ENCODE results near the gene UNC13A. TPM values are rescaled to one million over a fixed set of nuclear protein-coding genes. Genes with fewer than 3 reads are reported as not detected.

Gene UNC13A
- total and polyA plus RNA-seq, 2 of the 8 experiments (the other 6 are each of a cell fraction or from before 2014, with no cell fraction given) = 13.1 to 47.6 TPM

DNA sequence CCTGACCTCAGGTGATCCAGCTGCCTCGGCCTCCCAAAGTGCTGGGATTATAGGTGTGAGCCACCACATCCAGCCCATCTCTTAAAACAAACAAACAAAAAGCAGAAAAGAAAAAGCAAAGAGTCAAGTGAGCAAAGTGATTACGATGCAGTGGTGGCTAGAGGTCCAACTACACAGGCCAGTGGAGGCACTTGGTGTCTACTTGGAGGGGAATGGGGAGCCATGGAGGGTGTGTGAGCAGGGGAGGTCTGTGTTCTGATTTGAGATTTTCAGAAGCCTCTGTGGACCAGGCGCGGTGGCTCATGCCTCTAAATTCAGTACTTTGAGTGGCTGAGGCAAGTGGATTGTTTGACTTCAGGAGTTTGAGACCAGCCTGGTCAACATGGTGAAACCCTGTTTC lies 126.1 kb downstream of the UNC13A start:
- no peak overlapping the region for H2BK120ac ChIP-seq (replicated peaks; ENCODE audit: low read depth, low read length)
- no peak overlapping the region for H4K5ac ChIP-seq (ENCODE audit: insufficient read length, low read depth, low read length)
- peaks cover 2 to 3% of the 10 kb centered on the region in 2 experiments for H4K20me1 ChIP-seq (replicated peaks in 1 of 2; ENCODE audit: control insufficient read depth in 1 of 2, insufficient read depth in 2 of 2, low read length in 2 of 2)
- POLR2A ChIA-PET (ENCODE audit: partially characterized antibody) = interaction anchor here (0.6 kb wide), 1 partner anchor 69 kb away, joined by 3 read pairs; no protein-coding TSS in a partner anchor
- no peaks in the 10 kb centered on the region for H3K79me1 ChIP-seq (ENCODE audit: low read depth, low read length)
- H3K14ac ChIP-seq (ENCODE audit: insufficient read length) = no peak overlapping the region
- H3K23me2 ChIP-seq (ENCODE audit: low read depth, low read length) = no peaks in the 10 kb centered on the region
- H4K91ac ChIP-seq (replicated peaks; ENCODE audit: insufficient read length, low read length) = no peak overlapping the region
- no peak overlapping the region for H3K4me3 ChIP-seq (ENCODE audit: extremely low read depth in 1 of 4, insufficient read depth in 2 of 4, low read depth in 3 of 4, low read length in 4 of 4)
- H3K18ac ChIP-seq (ENCODE audit: extremely low read depth, low read length) = no peak overlapping the region
- H3K79me2 ChIP-seq (ENCODE audit: control insufficient read depth in 1 of 2, insufficient read depth in 2 of 2, low read length in 2 of 2) = no peaks in the 10 kb centered on the region
- H2BK20ac ChIP-seq (ENCODE audit: low read length) = no peak overlapping the region
- H3K23ac ChIP-seq (ENCODE audit: insufficient read length) = no peak overlapping the region
- no peak overlapping the region for H2AK5ac ChIP-seq (ENCODE audit: low read depth, low read length)
- H3K4me1 ChIP-seq (replicated peaks in 1 of 4; ENCODE audit: control insufficient read depth in 3 of 4, insufficient read depth in 4 of 4, low read length in 3 of 4) = no peaks in the 10 kb centered on the region
- 97% methylated on average over 4 of the region's 4 CpGs; no CpG with 5 or more reads in 1 of the 2 experiments for WGBS, 2 experiments (ENCODE audit: extremely low coverage in 1 of 2, insufficient coverage in 1 of 2, insufficient read length in 1 of 2, insufficient replicate concordance in 2 of 2, low coverage in 1 of 2, low lambda C conversion rate in 2 of 2, missing lambda C conversion rate in 1 of 2)
- H3K4ac ChIP-seq (replicated peaks; ENCODE audit: insufficient read length, low read depth, low read length) = no peak overlapping the region
- H3K4me2 ChIP-seq (ENCODE audit: insufficient read depth in 1 of 2, low read depth in 2 of 2, low read length in 2 of 2) = no peak overlapping the region
- no peaks in the 10 kb centered on the region for H3K9me3 ChIP-seq (ENCODE audit: insufficient read depth in 2 of 2, low read depth in 1 of 2, low read length in 1 of 2)
- FAIRE-seq (no peak), DNase-seq (ENCODE audit: low read depth in 1 of 2, low spot score in 2 of 2) (no peak)
- no peak overlapping the region for H2BK12ac ChIP-seq (ENCODE audit: low read depth, low read length)
- H3K27me3 ChIP-seq (replicated peaks in 1 of 4; ENCODE audit: control insufficient read depth in 3 of 4, extremely low read depth in 1 of 4, insufficient read depth in 3 of 4, low read length in 3 of 4) = no peaks in the 10 kb centered on the region
- H2BK15ac ChIP-seq (ENCODE audit: low read length) = no peak overlapping the region
- H4K8ac ChIP-seq (ENCODE audit: extremely low read depth, insufficient read depth, low read length) = no peak overlapping the region
- no peak overlapping the region for H2BK5ac ChIP-seq (ENCODE audit: low read depth, low read length)
- no peak overlapping the region for H2AFZ ChIP-seq (ENCODE audit: low read length)
- H3K36me3 ChIP-seq (ENCODE audit: control insufficient read depth in 2 of 4, insufficient read depth in 4 of 4, low read length in 3 of 4) = peaks cover 0 to 4% (median 0%) of the 10 kb centered on the region in 4 experiments; a peak in 2 of 8 replicates
- H3K56ac ChIP-seq (replicated peaks; ENCODE audit: insufficient read length, low read depth, low read length) = no peak overlapping the region
- H3K27ac ChIP-seq (ENCODE audit: low read depth, low read length) = no peak overlapping the region
- CTCF ChIA-PET (ENCODE audit: partially characterized antibody) = interaction anchor here (1.0 to 2.6 kb wide), 2 partner anchors 11 to 66 kb away, joined by 4 to 12 read pairs; no protein-coding TSS in a partner anchor
- no peak overlapping the region for H3K9ac ChIP-seq (replicated peaks in 1 of 4; ENCODE audit: extremely low read depth in 1 of 4, low read depth in 3 of 4, low read length in 3 of 4)
- no peak for TF ChIP-seq PHF8 (conservative IDR thresholded peaks at IDR 0.05; ENCODE audit: low read depth, low read length)
- TF ChIP-seq SP4 (IDR thresholded peaks at IDR 0.05; ENCODE audit: low read length) = no peak
- TF ChIP-seq SP2 (IDR thresholded peaks at IDR 0.05; ENCODE audit: low read length) = no peak
- no peak for TF ChIP-seq KDM4A (IDR thresholded peaks at IDR 0.05; ENCODE audit: low read depth, low read length, severe bottlenecking)
- TF ChIP-seq HDAC2 (IDR thresholded peaks at IDR 0.05; ENCODE audit: borderline replicate concordance in 1 of 2, low read depth in 2 of 2, low read length in 2 of 2) = no peak
- no peak for TF ChIP-seq POLR2AphosphoS5 (IDR thresholded peaks at IDR 0.05; ENCODE audit: low read depth, low read length)
- TF ChIP-seq HDAC6 (IDR thresholded peaks at IDR 0.05; ENCODE audit: low read depth, low read length) = no peak
- TF ChIP-seq CREB1 (IDR thresholded peaks at IDR 0.05) = no peak
- TF ChIP-seq SUZ12 (IDR thresholded peaks at IDR 0.05; ENCODE audit: low read length) = no peak
- no peak for TF ChIP-seq FOSL1 (IDR thresholded peaks at IDR 0.05; ENCODE audit: insufficient read depth, low read depth, low read length)
- TF ChIP-seq TAF7 (optimal IDR thresholded peaks at IDR 0.05; ENCODE audit: borderline replicate concordance, low read depth, low read length) = no peak
- TF ChIP-seq TEAD4 (IDR thresholded peaks at IDR 0.05; ENCODE audit: low read depth, low read length) = no peak
- TF ChIP-seq RFX5 (IDR thresholded peaks at IDR 0.05; ENCODE audit: borderline replicate concordance, low read depth, low read length) = no peak
